Common myeloid progenitor, CD34-positive (primary cell): ENCODE data around the gene MTERF4.

Experiments used
- CTCF ChIA-PET: fragments of 350-600 bp; sonication (Branson Sonifier 250); formaldehyde crosslinking; loops from one replicate; lab custom pipeline; 2021; ENCODE audit warnings: antibody characterized with exemption; lab: Charles Lee
- POLR2A ChIA-PET: fragments of 350-600 bp; sonication (Branson Sonifier 250); formaldehyde crosslinking; loops from one replicate; lab custom pipeline; 2021; ENCODE audit warnings: antibody characterized with exemption; lab: Charles Lee
- DNase-seq, 3 donors: peaks; one replicate each; pipeline versions ENCODE4 v3.0.0 to v3.0.0-alpha.2; 2013
- H3K27ac ChIP-seq, 2 experiments: 1 replicate in 1 of 2; 2 replicates in 1 of 2; pipeline ENCODE4 v1.7.0; 2013; ENCODE audit warnings: inconsistent platforms in 2 of 2, low read length in 2 of 2, mild to moderate bottlenecking in 2 of 2, low read depth in 1 of 2, moderate library complexity in 1 of 2; ENCODE audit not compliant: severe bottlenecking in 2 of 2, insufficient read depth in 1 of 2, poor library complexity in 1 of 2
- H3K27me3 ChIP-seq, 5 experiments: replicated peaks in 2 of 5; 1 replicate in 3 of 5; 2 replicates in 2 of 5; pipeline versions ENCODE4 v1.6.1 to v1.7.0; 2013; ENCODE audit warnings: low read length in 4 of 5, mild to moderate bottlenecking in 2 of 5, moderate library complexity in 2 of 5, inconsistent platforms in 1 of 5; ENCODE audit not compliant: insufficient read depth in 5 of 5, control insufficient read depth in 4 of 5
- H3K36me3 ChIP-seq, 4 experiments: 1 replicate in 2 of 4; 2 replicates in 2 of 4; pipeline versions ENCODE4 v1.6.1 to v1.7.0; 2013; ENCODE audit warnings: low read length in 3 of 4, control low read depth in 1 of 4, mild to moderate bottlenecking in 1 of 4; ENCODE audit not compliant: control insufficient read depth in 4 of 4, insufficient read depth in 4 of 4
- H3K4me1 ChIP-seq, 4 experiments: 1 replicate in 3 of 4; 2 replicates in 1 of 4; pipeline versions ENCODE4 v1.6.1 to v1.7.1; 2013; ENCODE audit warnings: low read length in 3 of 4, mild to moderate bottlenecking in 3 of 4, control low read depth in 1 of 4, inconsistent platforms in 1 of 4, moderate library complexity in 1 of 4; ENCODE audit not compliant: control insufficient read depth in 4 of 4, insufficient read depth in 4 of 4; ENCODE audit errors: control extremely low read depth in 1 of 4
- H3K4me3 ChIP-seq, 7 experiments: 1 replicate in 4 of 7; 2 replicates in 3 of 7; pipeline versions ENCODE4 v1.5.1 to v1.7.0; 2013; ENCODE audit warnings: mild to moderate bottlenecking in 7 of 7, low read length in 6 of 7, moderate library complexity in 6 of 7, inconsistent platforms in 2 of 7, low read depth in 2 of 7, control low read depth in 1 of 7; ENCODE audit not compliant: insufficient read depth in 4 of 7, control insufficient read depth in 1 of 7; ENCODE audit errors: extremely low read depth in 1 of 7
- H3K9me3 ChIP-seq, 5 experiments: 1 replicate in 4 of 5; 2 replicates in 1 of 5; pipeline versions ENCODE4 v1.6.1 to v1.7.1; 2013; ENCODE audit warnings: low read length in 4 of 5, mild to moderate bottlenecking in 2 of 5, inconsistent platforms in 1 of 5, low read depth in 1 of 5, moderate library complexity in 1 of 5; ENCODE audit not compliant: control insufficient read depth in 4 of 5, insufficient read depth in 2 of 5; ENCODE audit errors: control extremely low read depth in 1 of 5
- WGBS: methylation state at CpG from one replicate; pipeline ENCODE4 v1.1.5; 2013; ENCODE audit not compliant: insufficient coverage; 5-methylcytosine and 5-hydroxymethylcytosine counted together

Gene MTERF4

GRCh38 chr2:241091201-241091600 lies 10.9 kb downstream of the MTERF4 start:
- H3K9me3 ChIP-seq: no peaks in the 10 kb centered on the region
- no peak for DNase-seq
- no peak overlapping the region for H3K27ac ChIP-seq
- POLR2A ChIA-PET: no interaction called here
- H3K4me3 ChIP-seq: no peak overlapping the region
- peaks cover 19 to 82% (median 55%) of the 10 kb centered on the region in 4 experiments for H3K36me3 ChIP-seq
- WGBS: 95% methylated on average over 10 of the region's 10 CpGs
- H3K4me1 ChIP-seq: peaks cover 0 to 35% (median 3%) of the 10 kb centered on the region in 4 experiments
- H3K27me3 ChIP-seq: no peaks in the 10 kb centered on the region
- CTCF ChIA-PET: no interaction called here

GRCh38 chr2:241088791-241089732 lies 13.0 kb downstream of the MTERF4 start:
- WGBS: 49% methylated on average over 18 of the region's 20 CpGs
- H3K27ac ChIP-seq: peak overlapping the region in 1 of 2 experiments; percentile 46
- CTCF ChIA-PET: interaction anchor here (0.6 to 3.1 kb wide), 2 partner anchors 11 kb away, joined by 3 to 12 read pairs; no protein-coding TSS in a partner anchor

GRCh38 chr2:241088376-241088775 lies 13.7 kb downstream of the MTERF4 start:
- H3K27me3 ChIP-seq: no peaks in the 10 kb centered on the region
- peaks cover 0 to 27% (median 0%) of the 10 kb centered on the region in 4 experiments for H3K4me1 ChIP-seq
- WGBS: 30% methylated on average over 8 of the region's 8 CpGs
- peak overlapping the region in 2 of 7 experiments; percentile 22 to 40 for H3K4me3 ChIP-seq
- peak overlapping the region in 1 of 2 experiments; percentile 46 for H3K27ac ChIP-seq
- POLR2A ChIA-PET: no interaction called here
- H3K36me3 ChIP-seq: peaks cover 17 to 63% (median 39%) of the 10 kb centered on the region in 4 experiments
- peaks cover 0 to 6% (median 0%) of the 10 kb centered on the region in 5 experiments for H3K9me3 ChIP-seq
- peak; percentile 18 to 45 (median 34) for DNase-seq
- CTCF ChIA-PET: interaction anchor here (0.6 to 3.1 kb wide), 2 partner anchors 10 to 12 kb away, joined by 3 to 12 read pairs; no protein-coding TSS in a partner anchor

More at GRCh38 chr2:241088791-241089732, 13.0 kb downstream of the MTERF4 start:
- Histone ChIP-seq H3K27me3 (no peaks in the 10 kb centered on the region), H3K36me3 (peaks cover 17 to 66% (median 44%) of the 10 kb centered on the region in 4 experiments), H3K4me3 (peak overlapping the region in 1 of 7 experiments; percentile 40), H3K9me3 (peaks cover 0 to 6% (median 0%) of the 10 kb centered on the region in 5 experiments), H3K4me1 (peaks cover 0 to 27% (median 0%) of the 10 kb centered on the region in 4 experiments)
- peak in 1 of 3 donors; percentile 13 for DNase-seq
- POLR2A ChIA-PET: interaction anchor here (0.5 kb wide), 1 partner anchor 278 kb away, joined by 3 read pairs; no protein-coding TSS in a partner anchor

- H3K36me3 ChIP-seq: peaks cover 16 to 57% (median 36%) of the 10 kb centered on the region in 4 experiments
- POLR2A ChIA-PET: no interaction called here
Measured at GRCh38 chr2:241087420-241088268, 14.4 kb downstream of the MTERF4 start.

GRCh38 chr2:241084856-241085444 lies 17.1 kb downstream of the MTERF4 start:
- 100% methylated on average over 2 of the region's 4 CpGs for WGBS
- ChIA-PET CTCF (no interaction called here), POLR2A (no interaction called here)

More at GRCh38 chr2:241087420-241088268, 14.4 kb downstream of the MTERF4 start:
- CTCF ChIA-PET: interaction anchor here (0.6 to 3.1 kb wide), 2 partner anchors 10 to 13 kb away, joined by 3 to 12 read pairs; no protein-coding TSS in a partner anchor
- H3K9me3 ChIP-seq: peaks cover 0 to 6% (median 0%) of the 10 kb centered on the region in 5 experiments
- H3K4me3 ChIP-seq: peak overlapping the region in 1 of 7 experiments; percentile 40
- peak overlapping the region in 1 of 2 experiments; percentile 46 for H3K27ac ChIP-seq
- DNase-seq: peak in 1 of 3 donors; percentile 22
- no peaks in the 10 kb centered on the region for H3K27me3 ChIP-seq
- H3K4me1 ChIP-seq: peaks cover 0 to 22% (median 0%) of the 10 kb centered on the region in 4 experiments
- WGBS: 93% methylated on average over 22 of the region's 29 CpGs

GRCh38 chr2:241083091-241083415 lies 19.0 kb downstream of the MTERF4 start:
- H3K4me1 ChIP-seq: peaks cover 0 to 3% (median 0%) of the 10 kb centered on the region in 4 experiments
- DNase-seq: no peak
- peaks cover 10 to 30% (median 15%) of the 10 kb centered on the region in 4 experiments for H3K36me3 ChIP-seq
- 100% methylated on average over 5 of the region's 5 CpGs for WGBS
- ChIA-PET POLR2A (no interaction called here), CTCF (no interaction called here)
- H3K9me3 ChIP-seq: peaks cover 0 to 6% (median 0%) of the 10 kb centered on the region in 5 experiments
- no peak overlapping the region for H3K4me3 ChIP-seq
- H3K27ac ChIP-seq: no peak overlapping the region
- H3K27me3 ChIP-seq: no peaks in the 10 kb centered on the region

More at GRCh38 chr2:241084856-241085444, 17.1 kb downstream of the MTERF4 start:
- Histone ChIP-seq H3K9me3 (peaks cover 0 to 6% (median 0%) of the 10 kb centered on the region in 5 experiments), H3K4me1 (peaks cover 0 to 21% (median 0%) of the 10 kb centered on the region in 4 experiments), H3K27ac (no peak overlapping the region), H3K4me3 (no peak overlapping the region), H3K27me3 (no peaks in the 10 kb centered on the region), H3K36me3 (peaks cover 10 to 41% (median 28%) of the 10 kb centered on the region in 4 experiments)
- DNase-seq: no peak
